Mesothelial cell of epicardium (in vitro differentiated cells): ENCODE results near the gene ADGRV1. TPM values are rescaled to one million over a fixed set of nuclear protein-coding genes. Genes with fewer than 3 reads are reported as not detected.

ENCODE experiments used
- DNase-seq, 2 experiments: peaks; one replicate each; pipeline ENCODE4 v3.0.0; 2021; ENCODE audit warnings: low spot score in 2 of 2; ENCODE audit not compliant: unreplicated experiment in 2 of 2
- H3K27ac Mint-ChIP-seq: 2 replicates; pipeline ENCODE4 v1.8.0; 2021; ENCODE audit warnings: mixed read lengths
- H3K27me3 Mint-ChIP-seq: 2 replicates; pipeline ENCODE4 v1.8.0; 2021; ENCODE audit warnings: low read depth, mixed read lengths
- H3K36me3 Mint-ChIP-seq: 2 replicates; pipeline ENCODE4 v1.8.0; 2021; ENCODE audit warnings: mixed read lengths
- H3K4me1 Mint-ChIP-seq: 2 replicates; pipeline ENCODE4 v1.8.0; 2021; ENCODE audit warnings: mixed read lengths
- H3K4me3 Mint-ChIP-seq: 2 replicates; pipeline ENCODE4 v1.8.0; 2021; ENCODE audit warnings: mild to moderate bottlenecking, moderate library complexity, mixed read lengths
- H3K9me3 Mint-ChIP-seq: 2 replicates; pipeline ENCODE4 v1.8.0; 2021; ENCODE audit warnings: mixed read lengths
- total RNA-seq: library from RNA; stranded (reverse); gene quantifications from 3 replicates; pipeline ENCODE4 v1.2.1, GENCODE V29; 2021
- TF ChIP-seq, protein P1 (sequence below): fragments of 200-600 bp; sonication (generic); IDR thresholded peaks from one replicate; pipeline ENCODE4 v1.5.0; 2021; ENCODE audit warnings: antibody characterized with exemption; ENCODE audit not compliant: unreplicated experiment

The ADGRV1 gene
- total RNA-seq, 1 donor from 2014 or later = 25.4 TPM

DNA sequence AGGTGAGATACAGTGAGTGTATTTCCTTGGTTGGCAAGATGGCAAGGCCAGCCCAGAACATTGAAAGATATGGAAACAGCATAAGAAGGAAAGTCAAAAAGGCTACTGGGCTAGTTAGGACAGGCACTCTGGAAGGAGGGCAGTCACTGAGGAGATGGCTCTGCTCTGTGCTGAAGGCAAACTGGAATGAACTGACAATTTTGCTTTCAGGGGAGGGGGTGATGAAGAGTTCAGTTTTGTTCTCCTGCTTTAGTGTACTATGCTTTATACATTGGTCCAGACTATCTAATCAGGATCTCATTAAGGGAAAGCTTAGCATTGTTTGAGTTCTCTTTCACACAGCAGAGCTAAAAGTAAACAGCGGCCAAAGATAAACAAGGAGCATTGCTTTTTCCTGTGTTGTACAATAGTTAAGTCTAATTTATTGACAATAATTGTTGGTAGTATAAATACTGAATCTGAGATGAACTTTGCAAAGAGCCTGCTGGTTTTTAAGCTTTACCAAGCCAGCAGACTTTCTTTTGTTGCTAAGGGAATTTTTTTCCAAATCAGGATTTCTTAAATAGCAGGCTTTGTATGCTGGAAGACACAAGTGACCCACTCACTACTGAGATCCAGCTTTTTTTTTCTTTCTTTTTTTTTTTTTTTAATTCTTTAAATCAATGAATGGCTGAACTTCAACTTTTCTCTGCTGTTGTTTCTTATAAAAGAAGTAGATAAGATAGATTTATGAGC, 469.0 kb downstream of the ADGRV1 start:
- Mint-ChIP-seq H3K4me1 (peaks cover 27% of the 10 kb centered on the region), H3K4me3 (no peak overlapping the region), H3K9me3 (no peaks in the 10 kb centered on the region), H3K27ac (no peak overlapping the region), H3K36me3 (no peaks in the 10 kb centered on the region), H3K27me3 (no peaks in the 10 kb centered on the region)
- DNase-seq = no peak
- TF ChIP-seq, protein P1, sequence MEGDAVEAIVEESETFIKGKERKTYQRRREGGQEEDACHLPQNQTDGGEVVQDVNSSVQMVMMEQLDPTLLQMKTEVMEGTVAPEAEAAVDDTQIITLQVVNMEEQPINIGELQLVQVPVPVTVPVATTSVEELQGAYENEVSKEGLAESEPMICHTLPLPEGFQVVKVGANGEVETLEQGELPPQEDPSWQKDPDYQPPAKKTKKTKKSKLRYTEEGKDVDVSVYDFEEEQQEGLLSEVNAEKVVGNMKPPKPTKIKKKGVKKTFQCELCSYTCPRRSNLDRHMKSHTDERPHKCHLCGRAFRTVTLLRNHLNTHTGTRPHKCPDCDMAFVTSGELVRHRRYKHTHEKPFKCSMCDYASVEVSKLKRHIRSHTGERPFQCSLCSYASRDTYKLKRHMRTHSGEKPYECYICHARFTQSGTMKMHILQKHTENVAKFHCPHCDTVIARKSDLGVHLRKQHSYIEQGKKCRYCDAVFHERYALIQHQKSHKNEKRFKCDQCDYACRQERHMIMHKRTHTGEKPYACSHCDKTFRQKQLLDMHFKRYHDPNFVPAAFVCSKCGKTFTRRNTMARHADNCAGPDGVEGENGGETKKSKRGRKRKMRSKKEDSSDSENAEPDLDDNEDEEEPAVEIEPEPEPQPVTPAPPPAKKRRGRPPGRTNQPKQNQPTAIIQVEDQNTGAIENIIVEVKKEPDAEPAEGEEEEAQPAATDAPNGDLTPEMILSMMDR = no peak

DNA sequence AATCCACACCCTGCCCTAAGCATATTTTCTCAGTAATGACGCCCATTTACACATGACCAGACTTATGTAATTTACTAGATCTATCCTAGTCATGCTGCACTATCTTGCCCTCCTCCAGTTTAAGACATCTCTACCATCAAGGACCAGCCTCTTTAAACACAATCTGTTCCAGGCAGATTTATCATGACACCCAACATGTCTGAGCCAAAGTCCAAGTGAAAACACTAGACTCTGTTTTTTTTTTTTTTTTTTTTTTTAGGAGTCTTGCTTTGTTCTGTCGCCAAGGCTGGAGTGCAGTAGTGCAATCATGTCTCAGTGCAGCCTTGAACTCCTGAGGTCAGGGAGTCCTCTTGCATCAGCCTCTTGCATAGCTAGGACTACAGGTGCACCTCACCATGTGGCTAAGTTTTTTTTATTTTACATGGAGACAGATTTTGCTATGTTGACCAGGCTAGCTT, 469.9 kb downstream of the ADGRV1 start:
- Mint-ChIP-seq H3K27ac (no peak overlapping the region), H3K4me3 (no peak overlapping the region), H3K27me3 (no peaks in the 10 kb centered on the region), H3K36me3 (no peaks in the 10 kb centered on the region), H3K4me1 (peaks cover 26% of the 10 kb centered on the region), H3K9me3 (no peaks in the 10 kb centered on the region)
- TF ChIP-seq, protein P1 = no peak
- no peak for DNase-seq

DNA sequence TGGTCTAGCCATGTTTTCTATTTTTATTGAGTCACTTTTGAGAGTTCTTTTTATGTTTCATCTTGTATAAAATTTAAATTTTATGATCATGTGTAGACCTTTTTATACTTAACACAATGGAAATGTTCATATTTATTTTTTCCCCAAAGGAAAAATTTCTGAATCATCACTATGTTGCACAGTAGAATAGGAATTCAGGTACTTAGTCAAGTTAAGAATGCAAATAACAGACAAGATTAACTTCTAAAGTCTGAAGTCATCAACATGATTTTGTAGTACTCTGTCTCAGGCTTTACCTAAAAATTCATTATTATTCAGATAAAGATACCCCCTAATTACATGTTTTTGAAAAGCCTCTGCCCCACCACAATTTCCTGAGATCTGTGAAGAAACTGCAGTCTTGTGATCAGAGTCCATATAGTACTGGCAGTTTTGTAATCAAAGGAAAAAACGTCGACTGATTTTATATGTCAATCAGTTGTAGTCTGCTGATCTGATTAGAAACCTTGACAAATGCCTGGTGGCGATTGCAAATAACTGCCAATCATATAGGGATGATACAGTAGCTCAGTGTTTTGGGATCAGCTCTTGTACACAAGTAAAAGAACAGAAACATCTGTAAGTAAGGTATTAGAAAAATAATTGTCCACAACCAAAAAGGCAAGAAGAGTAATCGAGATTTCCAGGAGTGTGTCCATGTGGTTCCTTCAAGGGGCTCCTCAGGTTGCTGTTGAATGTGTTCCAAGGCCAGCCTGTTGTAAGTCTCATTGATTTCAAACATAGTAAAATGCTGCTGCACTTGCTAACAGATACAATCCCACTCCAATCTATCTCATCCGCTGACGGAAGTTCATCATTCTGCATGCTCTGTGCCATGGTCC, 472.2 kb downstream of the ADGRV1 start:
- no peak overlapping the region for H3K27ac Mint-ChIP-seq
- TF ChIP-seq, protein P1 = no peak
- peaks cover 21% of the 10 kb centered on the region for H3K4me1 Mint-ChIP-seq
- DNase-seq = no peak
- no peaks in the 10 kb centered on the region for H3K27me3 Mint-ChIP-seq
- no peaks in the 10 kb centered on the region for H3K36me3 Mint-ChIP-seq
- no peak overlapping the region for H3K4me3 Mint-ChIP-seq
- H3K9me3 Mint-ChIP-seq = no peaks in the 10 kb centered on the region

DNA sequence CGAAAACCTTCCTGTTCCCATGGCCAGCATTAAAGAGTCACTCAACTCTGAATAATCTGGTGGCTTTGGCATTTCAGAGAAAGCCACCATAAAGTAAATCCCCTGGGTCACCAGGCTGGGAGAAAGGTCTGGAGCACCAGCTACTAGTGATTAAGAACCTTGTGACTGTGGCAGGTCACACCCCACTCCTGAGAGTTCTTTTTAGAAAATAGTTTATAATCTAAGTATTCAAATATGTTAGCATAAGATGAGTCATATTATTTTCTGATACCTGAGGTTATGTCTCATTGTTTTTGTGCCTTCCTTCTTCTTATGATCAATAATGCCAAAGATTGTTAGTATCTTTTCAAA, 472.8 kb downstream of the ADGRV1 start:
- Mint-ChIP-seq H3K27ac (no peak overlapping the region), H3K9me3 (no peaks in the 10 kb centered on the region), H3K36me3 (no peaks in the 10 kb centered on the region), H3K27me3 (no peaks in the 10 kb centered on the region), H3K4me3 (no peak overlapping the region), H3K4me1 (peaks cover 17% of the 10 kb centered on the region)
- no peak for DNase-seq
- TF ChIP-seq, protein P1 = no peak

DNA sequence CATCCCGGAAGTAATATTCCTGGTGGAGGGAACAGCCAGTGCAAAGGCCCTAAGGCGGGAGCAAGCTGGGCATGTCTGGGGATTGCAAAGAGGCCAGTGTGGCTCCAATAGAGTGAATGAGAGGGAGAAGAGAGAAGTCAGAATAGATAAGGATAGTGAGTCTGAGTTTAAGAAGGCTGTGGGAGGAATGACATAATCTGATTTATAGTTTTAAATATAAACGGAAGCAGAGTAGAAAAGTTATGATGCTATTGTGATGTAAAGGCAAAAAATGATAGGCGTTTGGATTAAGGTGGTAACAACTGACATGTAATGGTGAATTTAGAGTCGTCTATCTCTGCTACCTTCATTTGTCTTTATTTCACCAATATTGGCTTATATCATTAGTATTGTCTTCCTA, 473.5 kb downstream of the ADGRV1 start:
- peaks cover 14% of the 10 kb centered on the region for H3K4me1 Mint-ChIP-seq
- H3K4me3 Mint-ChIP-seq = no peak overlapping the region
- no peaks in the 10 kb centered on the region for H3K9me3 Mint-ChIP-seq
- no peaks in the 10 kb centered on the region for H3K27me3 Mint-ChIP-seq
- no peaks in the 10 kb centered on the region for H3K36me3 Mint-ChIP-seq
- H3K27ac Mint-ChIP-seq = no peak overlapping the region
- no peak for DNase-seq
- TF ChIP-seq, protein P1 = no peak
